Measurements from ENCODE around the gene LBHD1. TPM values are rescaled to one million over a fixed set of nuclear protein-coding genes. Genes with fewer than 3 reads are reported as not detected.

Gene LBHD1
- total and polyA plus RNA-seq, 2 donors from 2014 or later = 5.3 to 7.9 TPM

DNA sequence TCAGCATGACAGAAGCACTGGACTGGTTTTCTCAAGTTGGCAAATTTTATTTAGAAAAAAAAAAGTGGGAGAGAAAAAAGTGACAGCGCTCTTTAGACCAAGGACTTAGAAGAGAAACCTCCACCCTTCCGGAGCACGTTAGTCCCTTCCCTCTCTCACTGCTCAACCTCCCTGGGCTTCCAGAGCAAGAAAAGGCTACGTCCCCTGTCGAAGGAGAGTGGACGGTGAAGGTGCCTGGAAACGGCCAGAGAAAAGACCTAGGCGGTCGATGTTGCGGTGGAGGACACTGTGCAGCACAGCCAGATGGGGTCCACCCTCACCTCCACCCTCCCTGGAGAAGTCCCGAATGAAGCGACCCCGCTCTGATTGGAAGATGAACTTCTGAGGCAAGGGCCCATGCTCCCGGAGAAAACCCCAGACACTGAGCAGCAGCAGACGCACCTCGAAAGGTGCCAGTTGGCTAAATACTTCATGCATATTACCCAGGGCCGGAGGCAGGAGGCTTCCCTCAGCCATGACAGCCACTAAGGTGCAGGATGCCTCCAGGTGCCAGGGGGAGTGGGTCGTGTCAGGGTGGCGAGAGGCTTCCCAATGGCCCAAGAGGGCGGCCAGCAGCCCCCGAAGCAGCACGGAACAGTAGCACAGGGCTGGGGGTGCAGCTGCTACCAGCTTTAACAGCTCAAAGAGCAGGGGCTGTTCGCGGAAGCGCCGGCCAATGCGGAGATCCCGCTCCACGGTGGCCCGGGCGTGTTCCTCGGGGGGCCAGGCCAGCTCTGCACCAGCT, 25.1 kb downstream of the LBHD1 start:
- Histone ChIP-seq H3K4me3 (ENCODE audit: low read length in 3 of 3) (peak overlapping the region; percentile 4 to 39 (median 34)), H3K4me1 (ENCODE audit: control insufficient read depth in 2 of 3, insufficient read depth in 2 of 3, low read depth in 1 of 3, low read length in 3 of 3) (peaks cover 0 to 16% (median 2%) of the 10 kb centered on the region in 3 donors), H3K9ac (ENCODE audit: low read length in 3 of 3) (peak overlapping the region in 2 of 3 donors; percentile 12 to 65), H3K36me3 (ENCODE audit: control insufficient read depth in 2 of 3, insufficient read depth in 3 of 3, low read length in 3 of 3) (peaks cover 0 to 31% (median 5%) of the 10 kb centered on the region in 3 donors), H3K9me3 (ENCODE audit: control insufficient read depth in 2 of 3, insufficient read depth in 1 of 3, low read length in 3 of 3) (no peaks in the 10 kb centered on the region), H3K27me3 (ENCODE audit: control insufficient read depth, insufficient read depth, low read length) (no peaks in the 10 kb centered on the region), H3K27ac (ENCODE audit: low read depth in 2 of 2, low read length in 2 of 2) (peak overlapping the region in 1 of 2 donors; percentile 37)
- TF ChIP-seq, protein P1, sequence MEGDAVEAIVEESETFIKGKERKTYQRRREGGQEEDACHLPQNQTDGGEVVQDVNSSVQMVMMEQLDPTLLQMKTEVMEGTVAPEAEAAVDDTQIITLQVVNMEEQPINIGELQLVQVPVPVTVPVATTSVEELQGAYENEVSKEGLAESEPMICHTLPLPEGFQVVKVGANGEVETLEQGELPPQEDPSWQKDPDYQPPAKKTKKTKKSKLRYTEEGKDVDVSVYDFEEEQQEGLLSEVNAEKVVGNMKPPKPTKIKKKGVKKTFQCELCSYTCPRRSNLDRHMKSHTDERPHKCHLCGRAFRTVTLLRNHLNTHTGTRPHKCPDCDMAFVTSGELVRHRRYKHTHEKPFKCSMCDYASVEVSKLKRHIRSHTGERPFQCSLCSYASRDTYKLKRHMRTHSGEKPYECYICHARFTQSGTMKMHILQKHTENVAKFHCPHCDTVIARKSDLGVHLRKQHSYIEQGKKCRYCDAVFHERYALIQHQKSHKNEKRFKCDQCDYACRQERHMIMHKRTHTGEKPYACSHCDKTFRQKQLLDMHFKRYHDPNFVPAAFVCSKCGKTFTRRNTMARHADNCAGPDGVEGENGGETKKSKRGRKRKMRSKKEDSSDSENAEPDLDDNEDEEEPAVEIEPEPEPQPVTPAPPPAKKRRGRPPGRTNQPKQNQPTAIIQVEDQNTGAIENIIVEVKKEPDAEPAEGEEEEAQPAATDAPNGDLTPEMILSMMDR (IDR thresholded peaks at IDR 0.05; ENCODE audit: borderline replicate concordance, extremely low read depth, insufficient read depth) = no peak
- intact Hi-C loops (cut with DNase I) = no loop called here
- FAIRE-seq = no peak
- peak in 2 of 5 donors; percentile 65 to 83 for DNase-seq

DNA sequence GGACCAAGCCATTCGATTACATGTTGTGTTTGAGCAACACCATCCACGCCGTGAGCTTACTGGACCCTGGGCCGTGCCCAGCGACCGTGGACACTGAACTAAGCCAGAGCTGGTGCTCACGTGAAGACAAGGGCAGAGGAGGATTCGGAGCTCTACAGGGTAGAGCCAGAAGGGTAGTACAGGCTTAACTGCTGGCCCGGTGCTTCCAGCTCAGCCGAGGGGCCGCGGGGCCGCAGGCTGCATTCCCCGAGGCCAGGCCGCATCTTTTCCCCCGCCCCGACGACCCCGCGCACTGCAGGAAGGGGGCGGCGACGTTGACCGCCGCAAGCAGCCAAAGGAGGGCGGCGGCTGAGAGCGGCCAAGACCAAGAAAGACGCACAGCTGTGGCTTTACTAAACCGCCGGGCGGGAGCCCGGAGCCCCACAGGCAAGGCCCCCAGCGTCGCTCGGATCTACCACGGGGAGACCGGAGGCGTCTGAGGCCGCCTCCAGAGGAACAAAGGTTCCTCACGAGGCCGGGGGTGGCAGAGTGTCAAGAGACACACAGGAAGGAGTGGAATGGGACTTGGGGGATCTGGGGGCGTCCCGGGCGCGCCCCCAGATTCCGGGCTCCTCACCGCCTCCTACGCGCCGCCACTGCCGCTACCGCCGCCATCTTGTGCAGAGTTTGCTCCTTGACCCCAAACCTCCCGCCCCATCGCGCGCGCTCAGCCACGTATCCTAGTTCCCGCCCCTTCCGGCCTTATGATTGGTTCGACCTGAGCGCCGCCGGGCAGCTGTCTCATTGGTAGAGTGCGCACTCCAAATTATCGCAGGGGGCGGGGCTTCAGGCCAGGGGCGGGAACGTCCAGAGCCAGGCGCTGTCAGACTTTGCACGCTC, 25.9 kb downstream of the LBHD1 start, which contains the start of gene GANAB:
Gene GANAB, minus strand, starts transcription at position 668 of the 879 bp plus-strand sequence. Its CDS starts 14 bp downstream, at position 654.
- peak; percentile 66 for FAIRE-seq
- peaks cover 0 to 31% (median 5%) of the 10 kb centered on the region in 3 donors for H3K36me3 ChIP-seq (ENCODE audit: control insufficient read depth in 2 of 3, insufficient read depth in 3 of 3, low read length in 3 of 3)
- TF ChIP-seq, protein P1 (IDR thresholded peaks at IDR 0.05; ENCODE audit: borderline replicate concordance, extremely low read depth, insufficient read depth) = peak; percentile 1

DNA sequence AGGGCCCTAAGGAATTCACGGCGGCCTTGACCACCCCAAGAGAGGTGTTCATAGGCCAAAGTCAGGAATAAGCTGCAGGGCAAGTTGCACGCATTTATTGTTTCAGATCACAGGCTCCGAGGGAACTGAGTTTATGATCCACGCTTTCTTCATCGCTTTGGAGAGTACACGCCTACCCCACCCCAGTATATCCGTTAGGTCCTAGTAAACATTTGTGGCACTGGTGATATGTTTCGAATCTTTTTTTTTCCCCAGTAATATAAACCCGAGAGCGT, 26.5 kb downstream of the LBHD1 start:
- TF ChIP-seq, protein P1 (IDR thresholded peaks at IDR 0.05; ENCODE audit: borderline replicate concordance, extremely low read depth, insufficient read depth) = no peak
- Histone ChIP-seq H3K36me3 (ENCODE audit: control insufficient read depth in 2 of 3, insufficient read depth in 3 of 3, low read length in 3 of 3) (peaks cover 0 to 31% (median 5%) of the 10 kb centered on the region in 3 donors), H3K4me3 (ENCODE audit: low read length in 3 of 3) (peak overlapping the region; percentile 86 to 95 (median 93)), H3K9me3 (ENCODE audit: control insufficient read depth in 2 of 3, insufficient read depth in 1 of 3, low read length in 3 of 3) (no peaks in the 10 kb centered on the region), H3K27ac (ENCODE audit: low read depth in 2 of 2, low read length in 2 of 2) (peak overlapping the region; percentile 82 to 91), H3K27me3 (ENCODE audit: control insufficient read depth, insufficient read depth, low read length) (no peaks in the 10 kb centered on the region), H3K4me1 (ENCODE audit: control insufficient read depth in 2 of 3, insufficient read depth in 2 of 3, low read depth in 1 of 3, low read length in 3 of 3) (peaks cover 0 to 13% (median 2%) of the 10 kb centered on the region in 3 donors), H3K9ac (ENCODE audit: low read length in 3 of 3) (peak overlapping the region; percentile 89 to 94 (median 91))
- no peak for DNase-seq
- intact Hi-C loops (cut with DNase I) = no loop called here
- FAIRE-seq = no peak

More for the DNA sequence above, 25.9 kb downstream of the LBHD1 start, which contains the start of gene GANAB:
- Histone ChIP-seq H3K27me3 (ENCODE audit: control insufficient read depth, insufficient read depth, low read length) (no peaks in the 10 kb centered on the region), H3K4me1 (ENCODE audit: control insufficient read depth in 2 of 3, insufficient read depth in 2 of 3, low read depth in 1 of 3, low read length in 3 of 3) (peaks cover 0 to 13% (median 2%) of the 10 kb centered on the region in 3 donors), H3K9ac (ENCODE audit: low read length in 3 of 3) (peak within 1 kb of the TSS; percentile 89 to 94 (median 91)), H3K9me3 (ENCODE audit: control insufficient read depth in 2 of 3, insufficient read depth in 1 of 3, low read length in 3 of 3) (no peaks in the 10 kb centered on the region), H3K27ac (ENCODE audit: low read depth in 2 of 2, low read length in 2 of 2) (peak within 1 kb of the TSS; percentile 82 to 91), H3K4me3 (ENCODE audit: low read length in 3 of 3) (peak within 1 kb of the TSS; percentile 86 to 95 (median 93))
- intact Hi-C loops (cut with DNase I) = no loop called here
- peak; percentile 99 to 100 (median 99) for DNase-seq
